ENCODE data around the gene ABHD2.
"Not testable (repeated sequence)": the region's sequence is repeated elsewhere in the genome, so short reads cannot be mapped to it uniquely, and the experiment has no call there.

The ABHD2 gene

GRCh38 chr15:89243046-89243690 is 154.9 kb downstream of the ABHD2 start:
- no peak for DNase-seq

GRCh38 chr15:89243691-89244573 is 155.7 kb downstream of the ABHD2 start, which contains the start of gene FANCI:
TSS of gene FANCI (plus strand) at chr15:89243979. CDS start at chr15:89247648, 3,669 bp downstream.
- DNase-seq, result peak; percentile 87

GRCh38 chr15:89244574-89244903 is 156.3 kb downstream of the ABHD2 start:
- no peak for DNase-seq

DNA sequence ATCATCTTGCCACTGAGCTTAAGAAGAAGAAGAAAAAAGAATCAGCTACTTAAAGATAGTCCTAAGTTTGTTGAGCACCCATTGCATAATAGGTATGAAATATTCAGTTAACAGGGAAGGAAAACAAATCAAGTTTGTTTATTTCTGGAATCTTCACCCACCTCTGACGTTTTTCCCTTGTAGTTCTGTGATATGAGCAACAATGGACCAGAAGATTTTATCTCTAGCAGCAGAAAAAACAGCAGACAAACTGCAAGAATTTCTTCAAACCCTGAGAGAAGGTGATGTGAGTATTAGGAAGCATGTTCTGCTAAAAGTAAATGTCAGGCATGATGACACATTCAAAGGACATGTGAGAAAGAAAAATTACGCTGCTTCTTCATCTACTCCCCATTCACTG is 159.2 kb downstream of the ABHD2 start:
- DNase-seq, result no peak

- no peak for DNase-seq
These were observed 160.3 kb downstream of the ABHD2 start for GRCh38 chr15:89248584-89248983.

DNA sequence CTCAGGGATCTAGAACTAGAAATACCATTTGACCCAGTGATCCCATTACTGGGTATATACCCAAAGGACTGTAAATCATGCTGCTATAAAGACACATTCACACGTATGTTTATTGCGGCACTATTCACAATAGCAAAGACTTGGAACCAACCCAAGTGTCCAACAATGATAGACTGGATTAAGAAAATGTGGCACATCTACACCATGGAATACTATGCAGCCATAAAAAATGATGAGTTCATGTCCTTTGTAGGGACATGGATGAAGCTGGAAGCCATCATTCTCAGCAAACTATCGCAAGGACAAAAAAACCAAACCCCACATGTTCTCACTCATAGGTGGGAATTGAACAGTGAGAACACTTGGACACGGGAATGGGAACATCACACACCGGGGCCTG is 161.9 kb downstream of the ABHD2 start:
- DNase-seq, result not testable (repeated sequence)
